GM10248 (cell line): ENCODE measurements around the gene GLRX2.

Source experiments
- CTCF ChIA-PET: fragments of 300-600 bp; sonication (Branson Sonifier 250); formaldehyde crosslinking; extraction: SDS; loops from one replicate; lab custom pipeline; 2021; ENCODE audit warnings: antibody characterized with exemption; lab: Yijun Ruan, JAX
- POLR2A ChIA-PET: fragments of 350-650 bp; sonication (Branson Sonifier 250); formaldehyde crosslinking; extraction: SDS; loops from one replicate; lab custom pipeline; 2020; ENCODE audit warnings: antibody characterized with exemption; lab: Yijun Ruan, JAX
- DNase-seq: peaks from one replicate; pipeline ENCODE4 v3.0.0; 2012; ENCODE audit errors: extremely low spot score
- CTCF ChIP-seq: IDR thresholded peaks from 2 replicates; pipeline ENCODE4 v1.5.1; 2012; ENCODE audit warnings: mild to moderate bottlenecking, low read depth; ENCODE audit errors: extremely low read depth, missing control alignments, control extremely low read depth

GLRX2 gene

GRCh38 chr1:193108471-193108870 lies 3.3 kb upstream of the GLRX2 start:
- no peak for DNase-seq
- POLR2A ChIA-PET = no interaction called here
- CTCF ChIA-PET = interaction anchor here (1.2 to 2.1 kb wide), 3 partner anchors 10 to 301 kb away, joined by 3 to 8 read pairs (median 7); no protein-coding TSS in a partner anchor
- TF ChIP-seq CTCF = no peak

- ChIA-PET CTCF (interaction anchor here (1.3 to 2.9 kb wide), 5 partner anchors 11 to 299 kb away, joined by 3 to 10 read pairs (median 5); partner anchors contain the start of genes RO60 and UCHL5), POLR2A (interaction anchor here (0.6 to 2.1 kb wide), 6 partner anchors 17 to 108 kb away, joined by 3 to 15 read pairs (median 4); partner anchors contain the start of genes RO60 and UCHL5)
- TF ChIP-seq CTCF = no peak
- DNase-seq = peak; percentile 19
These were observed 585 bp upstream of the GLRX2 start for GRCh38 chr1:193105821-193106177.

GRCh38 chr1:193104502-193104906 lies 710 bp downstream of the GLRX2 start:
- ChIA-PET CTCF (interaction anchor here (0.7 to 2.9 kb wide), 8 partner anchors 9 to 46 kb away, joined by 3 to 10 read pairs (median 4); partner anchors contain the start of genes RO60 and UCHL5), POLR2A (interaction anchor here (1.1 to 2.1 kb wide), 2 partner anchors 23 to 46 kb away, joined by 3 to 15 read pairs; partner anchors contain the start of genes RO60 and UCHL5)
- DNase-seq = peak; percentile 40
- no peak for TF ChIP-seq CTCF

GRCh38 chr1:193103759-193104501 lies 1.3 kb downstream of the GLRX2 start:
- ChIA-PET POLR2A (interaction anchor here (0.8 to 2.1 kb wide), 2 partner anchors 19 to 45 kb away, joined by 3 to 15 read pairs; partner anchors contain the start of genes RO60 and UCHL5), CTCF (interaction anchor here (0.9 to 2.9 kb wide), 9 partner anchors 10 to 45 kb away, joined by 3 to 10 read pairs (median 4); partner anchors contain the start of genes CDC73, RO60 and UCHL5)
- peak; percentile 16 for DNase-seq
- no peak for TF ChIP-seq CTCF

- no peak for DNase-seq
- TF ChIP-seq CTCF = no peak
- ChIA-PET POLR2A (no interaction called here), CTCF (interaction anchor here (2.9 kb wide), 1 partner anchor 19 kb away, joined by 7 read pairs; the partner anchor contains the start of gene CDC73)
These were observed 2.6 kb downstream of the GLRX2 start for GRCh38 chr1:193102662-193103061.

- POLR2A ChIA-PET = interaction anchor here (0.5 kb wide), 1 partner anchor 15 kb away, joined by 5 read pairs; no protein-coding TSS in a partner anchor
- no peak for DNase-seq
- no peak for TF ChIP-seq CTCF
- CTCF ChIA-PET = interaction anchor here (1.3 to 1.8 kb wide), 3 partner anchors 9 to 29 kb away, joined by 3 to 5 read pairs (median 4); partner anchors contain the start of gene GLRX2
These were observed 11.1 kb downstream of the GLRX2 start for GRCh38 chr1:193094112-193094511.
